Middle frontal gyrus (tissue), 1 donor: Measurements from ENCODE around the gene PCDH9.
A peak's percentile ranks its signal among the peaks of the same experiment; 100 is the strongest.

Experiments used
- DNase-seq: peaks from one replicate; pipeline ENCODE4 v3.0.0-alpha.2; 2015; ENCODE audit warnings: low spot score; ENCODE audit errors: extremely low spot score

PCDH9 gene

DNA sequence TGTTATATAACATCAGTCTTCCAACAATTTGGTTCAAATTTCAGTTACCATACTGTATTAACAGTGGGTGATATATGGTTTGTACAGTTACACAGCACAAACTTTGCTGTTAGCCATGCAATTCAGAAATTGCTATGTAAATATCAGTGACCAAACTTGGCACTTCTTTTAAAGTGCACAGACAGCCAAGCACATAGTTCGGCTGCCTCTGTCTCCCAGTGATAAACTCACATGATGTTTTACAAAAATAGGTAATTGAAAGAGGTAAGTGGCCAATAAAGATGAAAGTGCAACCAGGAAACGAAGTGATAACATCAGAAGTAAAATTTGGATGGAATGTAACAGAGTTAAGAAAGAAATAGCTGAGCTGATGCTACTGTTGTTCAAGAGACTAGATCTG, 143.9 kb downstream of the PCDH9 start:
- no peak for DNase-seq

DNA sequence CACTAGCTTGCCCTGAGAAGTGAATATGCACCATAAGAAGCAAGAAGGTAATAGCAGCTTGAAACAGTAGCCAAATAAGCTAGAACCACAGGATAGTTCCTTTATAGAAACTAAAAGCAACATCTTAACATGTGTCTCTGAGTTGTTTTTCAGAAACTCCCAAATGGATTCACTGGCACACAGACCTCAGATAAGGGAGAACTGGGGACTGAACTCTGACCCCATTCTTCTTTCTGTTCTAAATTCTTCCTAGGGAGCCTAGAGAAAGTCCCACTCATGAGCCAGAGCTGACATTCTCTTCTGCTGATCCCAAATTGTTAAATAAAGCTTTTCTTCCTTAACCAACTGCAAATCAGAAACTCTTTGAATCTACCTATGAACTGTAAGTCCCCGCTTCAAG, 146.1 kb downstream of the PCDH9 start:
- DNase-seq, result no peak

DNA sequence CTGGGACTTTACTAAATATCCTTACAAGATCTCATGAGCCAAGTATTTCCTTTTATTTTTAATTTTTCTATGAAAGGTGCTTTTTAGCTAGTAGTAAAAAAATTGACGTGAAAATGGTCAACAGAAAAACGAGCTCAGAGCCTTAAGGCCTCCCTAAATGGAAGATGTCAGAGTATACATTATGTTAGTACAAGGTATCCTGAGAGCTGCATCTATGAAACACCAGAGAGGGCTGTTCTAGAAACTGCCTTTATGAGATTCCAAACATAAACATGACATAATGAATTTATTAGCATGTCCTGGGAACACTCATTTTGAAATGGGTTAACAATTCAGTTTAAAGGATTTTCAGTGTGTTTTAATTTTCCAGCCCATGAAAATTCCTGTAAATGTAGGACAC, 146.6 kb downstream of the PCDH9 start:
- no peak for DNase-seq

DNA sequence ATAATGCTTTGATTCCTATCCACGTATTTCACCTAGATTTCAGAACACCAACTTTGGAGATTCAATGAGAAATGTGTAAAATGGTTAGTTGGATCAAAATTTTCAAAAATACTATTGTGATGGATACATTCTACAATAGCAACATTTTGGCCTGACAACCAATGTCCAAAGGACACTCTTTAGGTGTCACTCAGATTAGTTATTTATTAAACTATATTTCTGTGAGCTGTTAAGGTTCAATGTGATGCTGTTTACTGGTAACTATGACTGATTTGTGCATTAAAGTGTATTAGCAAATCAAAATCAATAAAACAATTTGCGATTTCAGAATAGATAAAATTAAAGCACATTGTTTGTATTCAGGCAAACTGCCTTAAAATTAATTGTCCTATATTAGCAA, 149.8 kb downstream of the PCDH9 start:
- DNase-seq, result no peak

DNA sequence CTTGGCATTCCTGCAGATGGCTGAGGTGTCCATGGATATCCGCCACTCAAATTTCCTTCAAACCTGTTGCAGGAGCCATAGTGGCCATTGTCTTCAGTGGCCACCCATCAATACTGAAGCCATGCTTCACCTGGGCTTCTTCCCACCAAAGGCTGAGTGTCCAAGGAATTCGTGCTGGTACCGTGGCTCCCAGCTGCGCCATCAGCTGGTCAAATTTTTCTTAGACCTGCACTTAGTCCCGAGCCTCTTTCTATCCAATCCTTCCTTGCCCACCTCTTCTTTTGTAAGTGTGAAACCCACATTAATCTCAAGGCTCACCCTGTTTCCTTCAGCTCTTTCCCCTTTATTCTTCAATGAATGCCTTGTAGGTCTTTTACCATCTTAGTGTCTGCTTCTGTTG, 152.1 kb downstream of the PCDH9 start:
- no peak for DNase-seq

DNA sequence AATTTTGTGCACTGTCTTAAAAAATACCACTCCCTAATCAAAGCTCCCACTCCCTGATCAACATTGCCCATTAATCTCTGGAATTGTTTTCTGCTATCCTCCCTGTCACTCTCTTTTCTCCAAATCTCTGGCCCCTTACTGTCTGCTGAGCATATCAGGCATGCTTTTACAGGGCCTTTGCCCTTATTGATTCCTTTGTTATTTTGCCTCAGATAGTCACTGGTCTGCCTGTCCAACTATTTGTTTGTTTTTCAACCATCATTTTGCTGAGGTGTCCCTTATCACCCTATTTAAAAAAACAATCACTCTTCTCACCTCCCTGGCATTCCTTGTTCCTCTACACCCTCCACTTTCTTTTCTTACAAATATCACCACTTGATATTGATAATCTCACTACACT, 153.0 kb downstream of the PCDH9 start:
- no peak for DNase-seq

DNA sequence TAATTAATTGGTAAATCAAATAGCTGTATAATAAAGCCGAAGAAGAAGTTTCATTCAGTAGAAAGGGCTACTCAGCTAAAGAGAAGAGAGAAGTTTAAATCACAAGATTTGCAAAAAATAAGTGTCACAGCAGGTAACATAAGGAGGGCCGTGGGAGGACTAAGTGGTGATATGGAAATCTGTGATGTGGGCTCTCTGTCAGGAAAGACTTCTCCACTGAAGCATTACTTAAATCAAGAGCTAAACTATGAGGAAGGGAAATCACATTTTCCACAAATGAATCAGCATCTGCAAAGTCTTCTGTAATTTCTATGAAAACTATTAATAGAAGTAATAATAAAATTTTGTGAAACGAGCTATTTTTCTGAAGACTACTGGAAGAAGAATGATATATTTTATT, 153.8 kb downstream of the PCDH9 start:
- no peak for DNase-seq

DNA sequence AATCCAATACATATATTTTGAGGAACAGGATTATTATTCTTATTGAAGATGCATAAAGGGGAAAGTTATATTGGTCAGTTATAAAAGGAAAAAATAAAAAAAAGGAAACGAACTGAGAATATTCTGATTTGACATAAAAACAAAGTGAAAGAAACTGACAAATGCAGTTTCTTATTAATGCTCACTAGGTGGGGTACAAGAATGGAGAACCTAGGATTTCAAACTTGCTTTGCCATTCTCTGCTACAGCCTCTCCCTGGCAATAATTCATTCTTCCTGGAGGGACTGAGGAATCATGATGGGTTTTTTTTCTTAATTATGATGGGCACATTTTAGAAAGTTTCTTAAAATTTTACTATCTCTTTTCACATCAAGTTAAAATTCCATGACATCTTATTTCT, 154.9 kb downstream of the PCDH9 start:
- peak; percentile 33 for DNase-seq

DNA sequence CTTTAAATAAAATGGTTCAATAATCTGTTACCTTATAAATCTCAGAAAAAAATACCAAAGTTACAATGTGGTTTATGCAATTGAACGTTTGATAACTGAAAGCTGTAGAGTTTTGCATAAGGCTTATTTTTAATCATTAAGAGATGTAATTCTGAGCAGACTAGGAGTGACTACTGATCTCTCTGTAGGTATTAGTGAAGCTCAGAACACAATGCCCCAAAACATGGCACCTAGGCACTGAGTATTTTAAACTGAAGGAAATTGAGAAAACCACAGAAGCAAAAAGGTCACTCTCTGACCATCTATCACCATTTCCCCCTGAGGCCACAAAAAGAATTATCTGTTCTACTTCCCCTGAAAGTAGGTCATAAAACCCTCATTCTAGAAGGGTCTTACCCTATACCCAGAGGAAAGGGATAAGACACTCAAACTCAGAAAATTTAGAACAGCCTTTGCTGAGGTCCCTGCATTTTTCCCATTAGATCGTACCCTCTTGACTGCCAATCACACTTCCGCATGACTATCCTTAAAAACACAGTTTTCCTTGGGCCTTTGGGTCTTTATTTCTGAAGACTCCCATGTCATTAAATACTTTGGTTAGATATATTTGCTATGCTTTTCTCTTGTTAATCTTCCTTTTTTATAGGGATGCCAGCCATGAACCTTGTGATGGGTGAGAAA, 158.1 kb downstream of the PCDH9 start:
- DNase-seq, result no peak

DNA sequence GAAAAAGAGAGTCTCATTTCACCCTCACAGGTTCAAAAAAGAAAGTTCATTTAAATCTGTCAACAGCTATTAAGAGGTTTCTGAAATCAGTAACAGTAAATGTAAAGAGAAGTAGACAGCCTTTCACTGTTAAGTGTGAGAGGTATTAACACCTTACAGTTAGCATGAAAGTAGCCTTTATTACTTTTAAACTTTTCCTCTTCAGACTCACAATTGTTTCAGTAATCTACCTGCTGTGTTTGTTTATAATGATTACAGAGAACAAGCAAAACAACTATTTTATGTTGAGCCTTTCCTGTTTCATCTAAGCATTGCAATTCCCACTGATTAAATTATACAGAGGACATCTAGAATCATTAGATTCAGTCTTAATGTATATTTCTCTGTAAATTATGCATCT, 159.8 kb downstream of the PCDH9 start:
- DNase-seq, result no peak

DNA sequence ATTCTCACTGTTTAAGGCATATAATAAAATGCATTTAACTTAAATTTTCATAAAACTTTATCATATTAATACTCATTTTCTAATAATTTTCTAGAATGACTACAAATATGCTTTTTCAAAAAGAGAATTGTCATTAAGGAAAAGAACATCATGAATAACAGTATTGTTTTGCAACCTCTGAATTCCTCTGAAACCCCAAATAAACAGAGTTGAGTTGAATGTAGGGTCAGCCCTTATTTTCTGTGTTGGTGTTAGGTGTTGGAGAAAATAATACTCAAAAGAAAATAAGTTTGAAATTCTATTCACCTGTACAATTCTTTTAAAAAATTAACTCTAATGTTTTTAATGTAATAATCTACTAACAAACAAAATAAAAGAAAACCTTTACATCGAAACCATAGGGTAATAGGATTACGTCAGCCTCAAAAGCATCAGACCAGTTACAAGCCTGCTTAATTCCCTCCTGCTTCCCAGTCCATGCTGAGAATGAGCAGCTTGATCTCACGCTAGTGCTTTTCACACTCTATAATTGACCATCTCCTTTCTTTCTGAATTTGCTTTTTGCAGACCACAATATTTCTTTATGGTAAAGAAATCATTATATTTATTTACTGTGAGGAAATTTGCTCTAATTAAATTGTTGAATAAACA, 160.9 kb downstream of the PCDH9 start:
- no peak for DNase-seq

DNA sequence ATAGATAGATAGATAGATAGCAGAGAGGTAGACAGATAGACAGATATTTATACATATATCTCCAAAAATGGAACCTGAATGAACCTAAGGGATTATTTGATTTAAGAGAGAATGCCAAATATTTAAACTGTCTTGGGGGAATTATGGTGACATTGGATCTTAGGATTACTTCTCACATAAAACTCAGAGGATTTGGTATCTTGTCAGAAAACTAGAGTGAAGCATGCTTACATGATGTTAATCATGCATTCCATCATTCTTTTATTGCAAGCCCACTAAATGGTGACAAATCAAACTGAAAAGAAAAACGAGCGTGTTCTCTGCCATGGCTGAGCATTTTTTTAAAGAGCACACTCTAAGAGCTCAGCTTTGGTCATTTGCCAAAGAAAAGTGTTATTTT, 165.2 kb downstream of the PCDH9 start:
- no peak for DNase-seq

DNA sequence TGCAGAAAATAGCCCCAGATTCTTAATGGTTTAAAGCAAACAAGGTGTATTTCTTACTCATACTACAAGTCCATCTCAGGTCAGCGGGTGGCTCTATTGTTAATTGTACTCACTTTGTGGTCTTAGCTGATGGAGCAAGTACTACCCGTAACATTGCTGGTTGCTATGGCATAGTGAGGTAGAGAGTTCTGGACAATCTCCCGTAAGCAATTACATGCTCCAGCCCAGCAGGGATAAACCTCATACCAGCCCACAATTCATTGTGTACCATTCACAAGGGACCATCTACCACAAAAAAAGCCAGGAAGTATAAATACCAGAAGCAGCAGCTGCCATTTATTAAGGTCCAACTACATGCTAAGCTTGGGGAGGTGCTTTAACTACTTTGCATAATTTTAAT, 167.1 kb downstream of the PCDH9 start:
- DNase-seq, result no peak

DNA sequence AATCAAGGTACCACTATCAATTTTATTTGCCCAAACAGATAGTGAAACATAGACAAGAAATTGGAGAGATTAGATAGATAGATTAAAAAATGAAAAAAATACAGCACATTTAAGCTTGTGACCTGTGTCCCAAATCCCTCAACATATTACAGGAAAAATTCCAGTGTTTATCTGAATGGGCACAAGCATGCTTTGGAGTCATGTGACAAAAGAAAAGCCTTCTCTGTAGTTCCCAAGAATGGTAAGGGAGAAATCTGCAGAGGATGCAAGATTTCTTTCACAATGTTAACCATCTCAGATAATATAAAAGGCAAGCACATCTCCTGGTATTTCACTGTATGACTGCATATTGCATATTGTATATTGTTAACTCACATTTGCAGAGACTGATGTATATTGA, 168.0 kb downstream of the PCDH9 start:
- DNase-seq, result no peak

DNA sequence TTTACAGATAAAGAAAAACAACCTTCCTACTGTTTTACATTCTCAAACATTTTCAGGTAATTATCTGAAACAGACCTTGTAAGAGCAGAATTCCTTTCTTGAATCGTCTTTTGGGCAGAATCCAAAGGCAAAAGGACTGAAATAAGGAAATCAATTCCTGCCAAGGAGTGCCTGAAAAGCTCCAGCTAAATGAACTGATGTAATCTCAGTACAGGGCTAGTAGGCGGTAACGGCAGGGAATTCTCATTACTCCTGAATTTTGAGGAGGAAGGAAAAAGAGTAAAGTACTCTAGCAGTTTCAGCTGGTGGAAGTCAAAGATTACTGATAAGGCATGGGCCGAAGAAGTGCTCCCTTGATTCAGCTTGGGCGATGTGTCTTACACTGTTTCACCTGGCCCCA, 168.4 kb downstream of the PCDH9 start:
- no peak for DNase-seq

DNA sequence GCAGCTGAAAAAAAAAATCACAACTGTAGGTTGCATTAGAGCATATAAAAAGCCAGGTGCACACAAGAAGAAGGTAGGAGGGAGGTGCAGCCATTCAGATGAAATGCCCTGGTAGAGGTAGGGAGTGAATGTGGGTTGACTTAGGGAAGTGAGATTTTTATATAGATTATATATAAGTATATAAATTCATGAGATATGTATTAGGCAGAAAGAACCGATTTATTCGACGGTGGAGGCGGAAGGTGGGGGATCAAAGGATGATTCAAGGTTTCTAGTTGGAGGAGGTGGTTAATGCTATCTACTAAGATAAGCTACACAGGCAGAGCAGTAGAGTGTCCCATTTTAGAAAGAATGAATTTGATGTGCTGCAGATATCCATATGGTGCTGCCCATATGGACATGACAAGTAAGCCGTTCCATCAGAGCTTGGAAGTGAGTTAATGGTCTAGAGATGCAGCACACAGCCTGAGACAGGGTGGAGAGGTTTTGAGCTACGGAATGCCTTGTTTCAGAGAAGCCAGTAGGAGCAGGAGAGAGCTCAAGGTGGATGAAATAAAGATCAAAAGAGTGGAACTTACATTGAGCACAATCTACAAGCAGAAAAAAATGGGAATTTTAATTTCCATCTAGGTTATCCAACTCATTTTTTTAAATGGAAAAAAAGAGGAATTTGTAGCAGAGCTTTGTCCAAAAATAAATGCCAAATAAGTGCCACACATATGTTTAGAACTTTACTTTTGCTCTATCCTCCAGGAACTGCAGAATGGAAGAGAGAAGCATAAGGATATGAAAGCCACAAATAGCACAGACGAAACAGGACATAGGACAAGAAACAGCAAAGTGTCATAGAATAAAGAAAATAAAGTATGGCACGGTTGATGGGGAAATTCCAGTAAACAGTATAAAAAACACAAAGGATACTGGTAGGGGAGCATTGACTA, 177.3 kb downstream of the PCDH9 start:
- DNase-seq, result no peak

DNA sequence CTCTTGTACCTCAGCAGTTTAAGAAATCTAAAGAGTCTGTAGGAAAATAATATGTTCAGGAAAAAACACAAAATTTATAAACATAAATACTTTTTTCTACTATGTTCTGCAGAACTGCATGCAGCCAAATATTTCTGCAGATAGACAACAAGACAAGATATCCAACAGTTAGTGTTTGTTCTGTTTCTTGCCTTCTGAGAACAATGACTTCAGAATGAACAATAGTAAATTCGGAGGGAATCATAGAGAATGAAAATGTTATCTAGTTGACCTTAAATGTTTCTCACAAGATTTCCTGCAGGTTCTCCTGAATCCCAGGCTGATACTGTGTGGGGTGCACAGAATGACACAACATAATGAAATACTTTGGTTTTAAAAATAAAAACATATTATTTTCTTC, 180.4 kb downstream of the PCDH9 start:
- no peak for DNase-seq

DNA sequence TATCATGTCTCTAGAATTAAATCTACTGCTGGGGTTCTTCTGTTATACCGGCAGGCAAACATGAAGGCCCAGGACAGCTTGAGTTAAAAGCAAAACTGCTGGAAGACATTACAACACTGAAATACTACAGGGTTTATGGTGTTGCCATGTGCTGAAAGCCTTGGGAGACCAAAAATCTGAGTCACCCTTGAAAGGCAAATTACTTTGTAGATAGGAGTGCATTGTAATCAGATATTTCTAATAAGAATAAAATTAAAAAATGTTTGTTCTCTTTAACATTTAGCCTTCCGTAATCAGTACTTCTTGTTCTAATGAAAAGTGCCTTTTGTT, 181.3 kb downstream of the PCDH9 start:
- DNase-seq, result no peak

DNA sequence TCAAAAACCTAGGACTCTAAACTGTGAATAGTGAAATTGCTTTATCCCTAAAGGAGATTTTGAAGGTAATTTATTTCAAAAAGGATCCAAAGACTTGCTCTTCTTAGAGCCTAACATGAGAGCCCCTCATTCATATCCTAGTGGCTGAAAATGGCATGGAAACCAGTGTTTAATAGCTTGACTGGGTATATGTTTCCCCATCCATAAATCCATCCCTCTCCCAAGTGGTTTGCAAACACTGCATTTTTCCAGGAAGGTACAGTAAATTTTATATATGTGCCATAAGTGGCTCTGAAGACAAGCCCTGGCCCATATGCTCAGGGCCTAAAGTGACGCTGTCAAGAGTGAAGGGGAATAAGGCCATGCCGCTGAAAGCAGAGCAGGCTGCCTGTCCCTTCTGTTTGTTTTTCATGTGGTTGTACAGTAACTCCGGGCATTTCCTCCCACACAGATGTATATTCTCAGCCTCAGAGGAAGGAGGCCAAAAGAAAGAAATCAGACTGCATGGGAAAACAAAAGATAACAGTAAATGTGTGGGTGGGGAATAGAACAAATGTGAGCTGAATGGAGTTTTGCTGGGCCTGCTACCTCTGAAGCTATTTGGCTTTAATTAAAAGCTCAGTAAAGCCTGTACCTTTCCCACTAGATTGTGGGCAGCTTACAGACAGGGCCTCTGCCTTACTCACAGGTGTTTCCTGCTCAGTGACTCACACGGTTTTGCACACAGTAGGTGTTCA, 181.9 kb downstream of the PCDH9 start:
- DNase-seq, result no peak

DNA sequence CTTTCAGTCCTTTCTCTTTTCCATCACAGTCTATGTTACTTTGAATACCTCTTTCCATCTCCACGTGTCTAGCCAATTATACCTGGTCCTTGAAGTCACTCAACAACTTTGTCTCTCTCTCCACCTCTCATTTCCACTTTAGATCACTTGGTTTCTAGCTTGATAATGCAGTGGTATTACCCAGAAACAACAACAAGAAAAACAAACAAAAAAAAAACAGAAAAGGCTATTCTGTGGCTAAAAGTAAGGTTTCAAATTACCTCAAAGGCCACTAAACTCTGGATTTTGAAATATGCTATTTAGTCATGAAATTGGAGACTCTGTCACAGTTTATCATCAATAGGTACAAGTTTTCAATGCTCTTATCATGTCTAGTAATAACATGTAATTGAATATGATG, 184.8 kb downstream of the PCDH9 start:
- DNase-seq, result no peak

DNA sequence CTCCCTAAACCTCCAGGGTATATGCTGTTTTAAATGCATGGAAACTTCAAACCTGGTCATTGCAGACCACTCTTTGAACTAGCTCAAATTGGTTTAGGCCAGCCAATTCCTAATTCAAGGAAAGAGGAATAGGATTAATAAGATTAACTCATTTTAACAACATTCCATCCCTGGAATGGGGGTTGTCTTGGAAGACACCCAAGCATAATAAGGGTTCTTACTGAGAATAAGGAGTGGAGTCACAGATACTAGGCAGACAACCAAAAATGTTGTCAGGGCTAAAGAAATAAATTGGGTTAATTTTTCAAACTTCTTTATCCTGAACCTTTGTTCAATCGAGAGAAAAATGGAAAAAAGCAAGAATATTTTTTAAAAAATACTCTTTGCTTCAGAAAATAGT, 186.2 kb downstream of the PCDH9 start:
- no peak for DNase-seq

DNA sequence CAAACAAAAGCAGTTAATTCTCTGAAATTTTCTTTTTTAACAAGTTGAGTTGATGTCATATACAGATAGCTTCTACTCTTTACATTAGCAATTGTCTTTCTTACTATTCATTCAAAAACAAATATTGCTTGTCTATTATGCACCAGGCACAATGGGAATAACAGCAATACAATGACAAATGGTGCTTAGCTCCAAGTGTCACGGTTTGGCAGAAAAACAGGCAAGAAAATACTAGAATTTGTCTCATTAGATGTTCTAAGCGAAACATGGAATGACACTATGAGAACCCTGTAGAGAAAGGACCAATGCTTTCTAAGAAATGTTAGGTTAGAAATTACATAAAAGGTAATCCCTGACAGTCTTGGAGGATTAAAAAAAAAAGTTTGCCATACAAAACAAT, 187.6 kb downstream of the PCDH9 start:
- no peak for DNase-seq
